ENCODE data around the gene ALPK3.
"Not testable (repeated sequence)": the region's sequence is repeated elsewhere in the genome, so short reads cannot be mapped to it uniquely, and the experiment has no call there.

The ALPK3 gene

GRCh38 chr15:84872009-84872910, 55.1 kb downstream of the ALPK3 start:
- no peak for DNase-seq (ENCODE audit: low read depth in 2 of 2)

- DNase-seq (ENCODE audit: low read depth in 2 of 2) = no peak
Measured at GRCh38 chr15:84873997-84874396, 56.8 kb downstream of the ALPK3 start.

GRCh38 chr15:84874981-84875699, 58.0 kb downstream of the ALPK3 start:
- DNase-seq (ENCODE audit: low read depth in 2 of 2) = no peak

- DNase-seq (ENCODE audit: low read depth in 2 of 2) = no peak
Measured at GRCh38 chr15:84876269-84876668, 59.1 kb downstream of the ALPK3 start.

GRCh38 chr15:84877701-84878100, 60.5 kb downstream of the ALPK3 start:
- not testable (repeated sequence) for DNase-seq (ENCODE audit: low read depth in 2 of 2)

- DNase-seq (ENCODE audit: low read depth in 2 of 2) = peak; percentile 11 to 29
Measured at GRCh38 chr15:84878504-84878903, 61.3 kb downstream of the ALPK3 start.

- DNase-seq (ENCODE audit: low read depth in 2 of 2) = no peak
Measured at GRCh38 chr15:84879088-84879780, 62.1 kb downstream of the ALPK3 start.

GRCh38 chr15:84880007-84880406, 62.9 kb downstream of the ALPK3 start:
- no peak for DNase-seq (ENCODE audit: low read depth in 2 of 2)

- DNase-seq (ENCODE audit: low read depth in 2 of 2) = no peak
Measured at GRCh38 chr15:84880822-84881519, 63.8 kb downstream of the ALPK3 start.

GRCh38 chr15:84881520-84881830, 64.3 kb downstream of the ALPK3 start:
- DNase-seq (ENCODE audit: low read depth in 2 of 2) = no peak

GRCh38 chr15:84883466-84883865, 66.3 kb downstream of the ALPK3 start:
- no peak for DNase-seq (ENCODE audit: low read depth in 2 of 2)

- DNase-seq (ENCODE audit: low read depth in 2 of 2) = no peak
Measured at GRCh38 chr15:84883916-84884781, 67.0 kb downstream of the ALPK3 start, which contains the start of gene SLC28A1. TSS of gene SLC28A1 (plus strand) at chr15:84884662. CDS start at chr15:84887761, 3,099 bp downstream.

- DNase-seq (ENCODE audit: low read depth in 2 of 2) = no peak
Measured at GRCh38 chr15:84885801-84886200, 68.6 kb downstream of the ALPK3 start.

GRCh38 chr15:84886211-84886983, 69.2 kb downstream of the ALPK3 start:
- no peak for DNase-seq (ENCODE audit: low read depth in 2 of 2)

GRCh38 chr15:84886984-84887299, 69.8 kb downstream of the ALPK3 start:
- no peak for DNase-seq (ENCODE audit: low read depth in 2 of 2)

- DNase-seq (ENCODE audit: low read depth in 2 of 2) = no peak
Measured at GRCh38 chr15:84887938-84888337, 70.8 kb downstream of the ALPK3 start.

GRCh38 chr15:84888639-84889038, 71.5 kb downstream of the ALPK3 start:
- DNase-seq (ENCODE audit: low read depth in 2 of 2) = no peak

- DNase-seq (ENCODE audit: low read depth in 2 of 2) = no peak
Measured at GRCh38 chr15:84889313-84889990, 72.3 kb downstream of the ALPK3 start.

GRCh38 chr15:84889991-84890669, 73.0 kb downstream of the ALPK3 start:
- DNase-seq (ENCODE audit: low read depth in 2 of 2) = no peak

Measured in stimulated activated CD8-positive, alpha-beta memory T cell treated with anti-CD3 and anti-CD28 coated beads, Interleukin-15, amount 100 ng/mL, for 4 hours (primary cell).